T-helper 17 cell (primary cell): ENCODE data around the gene KIFC3. TPM values are rescaled to one million over a fixed set of nuclear protein-coding genes. Genes with fewer than 3 reads are reported as not detected.

ENCODE experiments used
- ATAC-seq: fragments of 150-1000 bp; cut with Tn5 transposase; 2 replicates; pipeline ENCODE4 v1.10.0; 2021; ENCODE audit warnings: mild to moderate bottlenecking, moderate library complexity
- DNase-seq, 3 donors: peaks; one replicate each; pipeline versions ENCODE4 v3.0.0 to v3.0.0-alpha.2; 2020 to 2021
- H3K9me3 ChIP-seq: one replicate; pipeline ENCODE4 v1.7.0; 2013; ENCODE audit warnings: low read length, mild to moderate bottlenecking; ENCODE audit not compliant: control insufficient read depth, poor library complexity, severe bottlenecking
- H3K27ac Mint-ChIP-seq: one replicate; pipeline ENCODE4 v1.8.0; 2022; ENCODE audit warnings: mild to moderate bottlenecking, moderate library complexity, mixed read lengths
- H3K27me3 Mint-ChIP-seq: one replicate; pipeline ENCODE4 v1.8.0; 2022; ENCODE audit warnings: mixed read lengths
- H3K36me3 Mint-ChIP-seq: one replicate; pipeline ENCODE4 v1.8.0; 2022; ENCODE audit warnings: low read depth, mixed read lengths
- H3K4me1 Mint-ChIP-seq: one replicate; pipeline ENCODE4 v1.8.0; 2022; ENCODE audit warnings: mild to moderate bottlenecking, mixed read lengths
- H3K4me3 Mint-ChIP-seq: one replicate; pipeline ENCODE4 v1.8.0; 2022; ENCODE audit warnings: mild to moderate bottlenecking, moderate library complexity, mixed read lengths
- total RNA-seq, 4 donors: library from RNA in 2 of 4; stranded (reverse) in 2 of 4; gene quantifications; one replicate each; pipeline ENCODE4 v1.2.3 and lab custom pipeline; 2022 to 2026

The KIFC3 gene
- total RNA-seq, 2 donors from 2014 or later, result 0.70 to 15.2 TPM

DNA sequence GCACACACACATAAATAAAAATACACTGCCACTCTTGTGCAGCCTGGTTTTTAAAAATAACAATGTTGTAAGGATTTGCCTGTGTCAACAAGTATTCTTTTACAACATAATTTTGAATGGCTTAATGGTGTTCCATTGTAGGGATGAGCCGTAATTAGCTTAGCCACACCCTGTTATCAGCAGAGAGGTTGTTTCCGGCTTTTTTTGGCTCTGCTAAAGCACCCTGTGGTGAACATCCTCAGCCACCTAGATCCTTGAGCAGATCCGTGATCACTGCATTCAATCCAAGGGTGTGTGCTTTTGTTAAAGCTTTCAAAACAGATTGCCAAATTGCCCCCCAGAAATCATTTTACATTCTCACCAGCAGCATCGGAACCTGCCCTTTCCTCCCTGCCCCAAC lies 59.7 kb downstream of the KIFC3 start:
- Mint-ChIP-seq H3K36me3 (no peaks in the 10 kb centered on the region), H3K27ac (no peak overlapping the region), H3K4me1 (no peaks in the 10 kb centered on the region), H3K27me3 (no peaks in the 10 kb centered on the region), H3K4me3 (no peak overlapping the region)
- ATAC-seq (no peak), DNase-seq (no peak)
- H3K9me3 ChIP-seq, result no peaks in the 10 kb centered on the region

- H3K4me1 Mint-ChIP-seq, result peaks cover 1% of the 10 kb centered on the region
- ATAC-seq (no peak), DNase-seq (no peak)
- H3K9me3 ChIP-seq, result no peaks in the 10 kb centered on the region
- no peaks in the 10 kb centered on the region for H3K27me3 Mint-ChIP-seq
- H3K36me3 Mint-ChIP-seq, result no peaks in the 10 kb centered on the region
- no peak overlapping the region for H3K4me3 Mint-ChIP-seq
- H3K27ac Mint-ChIP-seq, result no peak overlapping the region
Observed at GRCh38 chr16:57741660-57742191, 60.6 kb downstream of the KIFC3 start.

GRCh38 chr16:57740423-57741071 lies 61.7 kb downstream of the KIFC3 start:
- no peak overlapping the region for H3K4me3 Mint-ChIP-seq
- H3K9me3 ChIP-seq, result no peaks in the 10 kb centered on the region
- ATAC-seq, result no peak
- H3K27ac Mint-ChIP-seq, result no peak overlapping the region
- H3K4me1 Mint-ChIP-seq, result peaks cover 11% of the 10 kb centered on the region
- peaks cover 1% of the 10 kb centered on the region for H3K36me3 Mint-ChIP-seq
- DNase-seq, result no peak
- no peaks in the 10 kb centered on the region for H3K27me3 Mint-ChIP-seq

- DNase-seq (no peak), ATAC-seq (no peak)
- peaks cover 3% of the 10 kb centered on the region for H3K36me3 Mint-ChIP-seq
- H3K9me3 ChIP-seq, result no peaks in the 10 kb centered on the region
- H3K27me3 Mint-ChIP-seq, result no peaks in the 10 kb centered on the region
- H3K4me3 Mint-ChIP-seq, result no peak overlapping the region
- no peak overlapping the region for H3K27ac Mint-ChIP-seq
- peaks cover 18% of the 10 kb centered on the region for H3K4me1 Mint-ChIP-seq
Observed at GRCh38 chr16:57739756-57740422, 62.4 kb downstream of the KIFC3 start.

DNA sequence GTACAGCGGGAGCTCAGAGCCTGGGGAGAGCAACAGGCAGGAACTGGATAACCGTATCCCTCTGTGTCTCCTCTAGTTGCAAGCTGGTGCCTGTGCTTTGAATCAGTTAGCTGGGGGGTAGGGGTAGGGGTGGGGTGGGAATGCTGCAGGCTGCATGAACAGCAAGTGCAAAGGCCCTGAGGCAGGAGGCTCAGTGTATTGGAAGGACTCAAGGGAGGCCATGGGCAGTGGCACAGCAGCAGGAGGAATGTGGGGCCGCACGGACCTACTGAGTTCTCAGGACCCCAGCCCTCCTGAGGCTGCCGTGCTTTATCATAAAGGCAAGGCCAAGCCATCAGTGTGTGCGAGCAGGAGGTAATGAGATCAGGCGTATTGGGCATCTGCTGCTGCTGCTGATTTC lies 63.4 kb downstream of the KIFC3 start:
- Mint-ChIP-seq H3K27me3 (no peaks in the 10 kb centered on the region), H3K27ac (no peak overlapping the region), H3K36me3 (peaks cover 3% of the 10 kb centered on the region), H3K4me3 (no peak overlapping the region), H3K4me1 (peaks cover 18% of the 10 kb centered on the region)
- H3K9me3 ChIP-seq, result no peaks in the 10 kb centered on the region
- DNase-seq, result no peak
- ATAC-seq, result no peak

DNA sequence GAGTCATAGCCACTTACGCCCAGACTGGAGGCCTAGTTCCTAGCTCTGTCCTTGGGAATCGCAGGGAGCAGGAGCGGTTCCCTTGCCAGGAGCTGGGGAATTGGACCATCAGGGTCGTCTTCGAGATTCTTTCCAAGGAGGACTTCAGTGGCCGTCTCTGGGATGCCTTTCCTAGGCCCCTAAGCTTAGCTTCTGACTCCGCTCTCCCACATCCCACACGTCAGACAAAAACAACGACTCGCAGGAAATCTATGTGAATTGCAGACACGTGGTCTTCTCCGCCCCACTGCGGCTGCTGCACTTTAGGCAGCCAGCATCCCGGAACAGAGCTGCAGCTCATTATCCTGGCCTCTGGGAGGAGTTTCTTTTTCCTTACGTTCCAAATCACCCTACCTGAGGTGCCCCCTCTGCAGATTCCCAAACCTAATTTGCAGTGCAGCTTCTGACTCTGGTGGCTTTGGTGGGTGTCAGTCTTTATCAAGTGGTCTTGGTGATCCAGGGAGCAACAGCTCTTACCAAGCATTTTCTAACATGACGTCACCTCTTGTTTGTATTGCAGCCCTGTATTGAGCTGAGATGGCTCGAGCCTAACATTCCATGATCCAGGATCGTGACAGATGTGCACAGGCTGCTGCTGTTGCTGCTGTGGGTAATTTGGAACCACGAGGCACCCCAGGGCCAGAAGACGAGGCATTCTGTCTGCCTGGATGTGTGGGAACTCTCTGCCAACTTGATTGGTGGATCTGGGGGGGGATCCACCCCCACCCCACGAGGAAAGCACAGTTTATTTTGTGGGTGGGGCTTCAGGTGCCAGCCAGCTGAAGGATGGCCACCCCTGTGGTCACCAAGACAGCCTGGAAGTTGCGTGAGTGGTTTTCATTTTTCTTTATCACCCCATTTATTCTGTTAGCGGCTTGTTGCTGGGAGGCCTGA lies 65.6 kb downstream of the KIFC3 start:
- H3K9me3 ChIP-seq, result no peaks in the 10 kb centered on the region
- H3K4me1 Mint-ChIP-seq, result peaks cover 18% of the 10 kb centered on the region
- peaks cover 3% of the 10 kb centered on the region for H3K36me3 Mint-ChIP-seq
- peak overlapping the region; percentile 100 for H3K4me3 Mint-ChIP-seq
- DNase-seq (peak in 1 of 3 donors; percentile 35), ATAC-seq (no peak)
- no peaks in the 10 kb centered on the region for H3K27me3 Mint-ChIP-seq
- H3K27ac Mint-ChIP-seq, result peak overlapping the region; percentile 99

DNA sequence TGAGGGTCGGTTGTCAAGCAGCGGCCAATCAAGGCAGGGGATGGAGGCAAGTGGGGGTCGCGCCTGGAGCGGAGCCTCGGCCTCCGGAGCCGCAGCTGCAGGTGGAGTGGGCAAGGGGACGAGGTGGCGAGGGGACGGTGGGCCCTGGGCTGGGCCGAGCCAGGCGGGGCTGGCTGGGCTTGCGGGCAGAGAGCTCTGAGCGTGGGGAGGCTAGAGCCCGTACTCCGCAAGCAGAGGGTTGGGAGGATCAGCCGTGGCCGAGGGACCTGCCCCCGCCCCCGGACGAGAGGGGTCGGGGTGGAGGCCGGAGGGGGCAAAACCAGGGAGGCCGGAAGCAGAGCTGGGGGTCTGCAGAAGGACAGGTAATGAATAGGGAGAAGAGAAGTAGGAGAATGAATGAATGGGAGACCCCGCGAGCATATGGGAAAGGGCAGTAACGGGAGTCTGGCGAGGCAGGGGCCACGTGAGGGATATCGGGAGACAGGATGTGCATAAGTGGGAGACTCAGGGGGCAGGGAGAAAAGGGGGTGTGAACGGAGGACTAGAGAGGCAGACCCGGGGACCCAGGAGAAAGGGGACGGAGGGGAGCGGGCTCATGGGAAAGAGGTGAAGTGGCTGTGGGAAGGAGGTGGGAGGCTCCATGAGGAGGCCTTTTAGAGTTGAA lies 66.4 kb downstream of the KIFC3 start, which contains the start of gene KATNB1:
KATNB1 (plus strand) TSS at position 16 of the 664 bp plus-strand sequence. CDS start 1,474 bp downstream, outside the sequence.
- peak; percentile 29 for ATAC-seq
- H3K27me3 Mint-ChIP-seq, result no peaks in the 10 kb centered on the region

DNA sequence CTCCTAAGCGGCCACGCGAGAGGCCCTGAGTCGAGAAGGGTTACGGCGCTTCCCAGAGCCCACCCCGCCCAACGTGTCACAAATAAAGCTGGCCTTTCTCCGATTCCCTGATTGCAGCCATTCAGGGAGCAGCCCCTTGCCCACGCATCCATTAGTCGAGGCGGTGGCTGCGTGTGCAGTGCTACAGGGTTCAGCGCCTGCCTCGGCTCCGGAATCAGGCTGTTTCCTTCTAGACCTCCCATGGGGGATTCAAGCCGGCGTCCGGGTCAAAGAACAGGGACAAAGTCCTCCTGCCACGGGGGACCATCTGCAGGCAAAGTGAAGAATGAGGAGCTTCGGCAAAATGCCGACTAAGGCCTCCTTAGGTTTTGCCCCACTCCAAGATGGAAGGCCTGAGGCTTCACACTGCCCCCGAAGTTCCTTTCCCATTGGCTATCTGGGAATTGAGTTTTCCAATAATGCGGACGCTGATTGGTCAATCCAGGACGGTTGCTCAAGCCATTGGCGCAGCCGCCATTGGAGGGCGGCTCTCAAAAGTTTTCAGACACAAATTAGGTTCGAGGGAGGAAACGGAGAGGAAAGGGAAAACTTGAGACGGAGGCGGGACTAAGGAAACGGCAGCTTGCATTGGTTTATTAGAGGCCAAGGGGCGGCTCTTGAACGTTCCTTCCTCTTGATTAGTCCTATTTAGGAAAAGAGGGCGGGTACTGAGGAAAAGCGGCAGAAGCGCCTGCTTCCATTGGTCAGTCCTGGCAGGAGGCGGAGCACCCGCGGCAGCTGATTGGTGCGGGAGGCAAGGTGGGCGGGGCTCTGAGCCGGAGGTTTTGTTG lies 67.2 kb downstream of the KIFC3 start:
- Mint-ChIP-seq H3K27ac (peak overlapping the region; percentile 99), H3K27me3 (no peaks in the 10 kb centered on the region), H3K4me3 (peak overlapping the region; percentile 100), H3K36me3 (peaks cover 3% of the 10 kb centered on the region), H3K4me1 (peaks cover 18% of the 10 kb centered on the region)
- ATAC-seq (peak; percentile 94), DNase-seq (peak; percentile 92 to 97 (median 94))
- no peaks in the 10 kb centered on the region for H3K9me3 ChIP-seq

More for the DNA sequence above, 66.4 kb downstream of the KIFC3 start, which contains the start of gene KATNB1:
- Mint-ChIP-seq H3K36me3 (peaks cover 3% of the 10 kb centered on the region), H3K27ac (peak within 1 kb of the TSS; percentile 99), H3K4me1 (peaks cover 18% of the 10 kb centered on the region), H3K4me3 (peak within 1 kb of the TSS; percentile 100)
- no peak for DNase-seq
- no peaks in the 10 kb centered on the region for H3K9me3 ChIP-seq

DNA sequence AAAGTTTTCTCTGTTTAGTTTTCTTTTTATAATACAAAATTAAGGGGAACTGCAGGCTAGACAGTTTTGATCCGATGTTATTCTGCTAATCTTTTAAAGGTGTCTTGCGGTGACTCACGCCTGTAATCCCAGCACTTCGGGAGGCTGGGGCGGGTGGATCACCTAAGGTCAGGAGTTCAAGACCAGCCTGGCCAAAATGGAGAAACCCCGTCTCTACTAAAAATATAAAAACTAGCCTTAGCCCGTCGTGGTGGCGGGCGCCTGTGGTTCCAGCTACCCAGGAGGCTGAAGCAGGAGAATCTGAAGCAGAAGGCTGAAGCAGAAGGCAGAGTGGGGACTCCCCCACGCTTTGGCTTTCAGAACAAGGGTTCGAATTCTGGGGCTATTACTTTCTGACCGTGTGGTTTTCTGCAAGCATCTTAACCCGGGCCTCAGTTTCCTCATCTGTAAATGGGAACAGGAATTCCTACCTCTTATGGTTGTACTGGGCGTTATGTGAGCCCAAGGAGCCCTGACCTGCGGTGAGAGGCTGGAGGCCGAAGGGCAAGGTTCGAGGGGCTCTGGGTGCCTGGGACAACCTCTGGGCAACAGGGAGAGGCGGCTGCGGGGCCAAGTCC lies 67.9 kb downstream of the KIFC3 start:
- peaks cover 18% of the 10 kb centered on the region for H3K4me1 Mint-ChIP-seq
- no peak for DNase-seq
- no peaks in the 10 kb centered on the region for H3K27me3 Mint-ChIP-seq
- peaks cover 3% of the 10 kb centered on the region for H3K36me3 Mint-ChIP-seq
- no peak for ATAC-seq
- H3K4me3 Mint-ChIP-seq, result peak overlapping the region; percentile 100
- H3K9me3 ChIP-seq, result no peaks in the 10 kb centered on the region
- peak overlapping the region; percentile 99 for H3K27ac Mint-ChIP-seq

- DNase-seq (no peak), ATAC-seq (no peak)
- Mint-ChIP-seq H3K27me3 (no peaks in the 10 kb centered on the region), H3K4me3 (no peak overlapping the region), H3K36me3 (peaks cover 3% of the 10 kb centered on the region), H3K27ac (no peak overlapping the region), H3K4me1 (peaks cover 18% of the 10 kb centered on the region)
- no peaks in the 10 kb centered on the region for H3K9me3 ChIP-seq
Observed at GRCh38 chr16:57732714-57733113, 69.6 kb downstream of the KIFC3 start.

GRCh38 chr16:57732037-57732436 lies 70.3 kb downstream of the KIFC3 start:
- Mint-ChIP-seq H3K36me3 (peaks cover 3% of the 10 kb centered on the region), H3K27me3 (no peaks in the 10 kb centered on the region), H3K4me1 (peaks cover 20% of the 10 kb centered on the region), H3K27ac (no peak overlapping the region), H3K4me3 (no peak overlapping the region)
- H3K9me3 ChIP-seq, result no peaks in the 10 kb centered on the region
- ATAC-seq (no peak), DNase-seq (no peak)
